Measurements from ENCODE around the gene NXNL1.

Gene NXNL1

DNA sequence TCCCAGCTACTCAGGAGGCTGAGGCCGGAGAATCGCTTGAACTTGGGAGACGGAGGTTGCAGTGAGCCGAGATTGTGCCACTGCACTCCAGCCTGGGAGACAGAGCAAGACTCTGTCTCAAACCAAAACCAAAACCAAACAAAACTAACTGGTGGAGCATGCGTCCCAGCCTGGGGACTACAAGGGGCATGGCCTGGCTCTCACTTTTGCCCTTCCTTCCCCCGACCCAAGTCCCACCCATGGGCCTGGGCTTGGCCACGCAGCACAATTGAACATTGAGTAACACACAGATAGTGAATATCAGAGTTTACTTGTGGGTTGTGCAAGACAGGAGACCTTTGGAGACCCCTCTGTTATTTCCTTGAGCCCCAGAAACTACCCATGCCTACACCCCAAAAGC lies 25.5 kb downstream of the NXNL1 start:
- no peak for TF ChIP-seq ZFX (IDR thresholded peaks at IDR 0.05)
- TF ChIP-seq, protein P1, sequence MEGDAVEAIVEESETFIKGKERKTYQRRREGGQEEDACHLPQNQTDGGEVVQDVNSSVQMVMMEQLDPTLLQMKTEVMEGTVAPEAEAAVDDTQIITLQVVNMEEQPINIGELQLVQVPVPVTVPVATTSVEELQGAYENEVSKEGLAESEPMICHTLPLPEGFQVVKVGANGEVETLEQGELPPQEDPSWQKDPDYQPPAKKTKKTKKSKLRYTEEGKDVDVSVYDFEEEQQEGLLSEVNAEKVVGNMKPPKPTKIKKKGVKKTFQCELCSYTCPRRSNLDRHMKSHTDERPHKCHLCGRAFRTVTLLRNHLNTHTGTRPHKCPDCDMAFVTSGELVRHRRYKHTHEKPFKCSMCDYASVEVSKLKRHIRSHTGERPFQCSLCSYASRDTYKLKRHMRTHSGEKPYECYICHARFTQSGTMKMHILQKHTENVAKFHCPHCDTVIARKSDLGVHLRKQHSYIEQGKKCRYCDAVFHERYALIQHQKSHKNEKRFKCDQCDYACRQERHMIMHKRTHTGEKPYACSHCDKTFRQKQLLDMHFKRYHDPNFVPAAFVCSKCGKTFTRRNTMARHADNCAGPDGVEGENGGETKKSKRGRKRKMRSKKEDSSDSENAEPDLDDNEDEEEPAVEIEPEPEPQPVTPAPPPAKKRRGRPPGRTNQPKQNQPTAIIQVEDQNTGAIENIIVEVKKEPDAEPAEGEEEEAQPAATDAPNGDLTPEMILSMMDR (conservative IDR thresholded peaks at IDR 0.05) = no peak
- H3K27ac ChIP-seq = no peak overlapping the region

DNA sequence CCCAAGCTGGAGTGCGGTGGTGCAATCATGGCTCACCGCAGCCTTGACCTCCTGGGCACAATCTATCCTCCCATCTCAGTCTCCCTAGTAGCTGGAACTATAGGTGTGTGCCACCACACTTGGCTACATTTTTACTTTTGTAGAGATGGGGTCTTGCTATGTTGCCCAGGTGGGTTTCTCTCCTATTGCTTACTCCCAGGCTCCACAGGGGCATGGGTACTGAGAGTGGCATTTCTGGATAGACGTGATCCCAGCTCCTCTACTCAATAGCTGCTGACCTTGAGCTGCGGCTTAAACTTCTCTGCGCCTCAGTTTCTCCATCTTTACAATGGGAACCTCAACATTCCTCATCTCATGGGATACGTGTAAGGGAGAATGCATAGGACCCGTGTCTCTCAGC lies 29.3 kb downstream of the NXNL1 start:
- TF ChIP-seq ZFX (IDR thresholded peaks at IDR 0.05) = no peak
- TF ChIP-seq, protein P1 (conservative IDR thresholded peaks at IDR 0.05) = no peak
- no peak overlapping the region for H3K27ac ChIP-seq

DNA sequence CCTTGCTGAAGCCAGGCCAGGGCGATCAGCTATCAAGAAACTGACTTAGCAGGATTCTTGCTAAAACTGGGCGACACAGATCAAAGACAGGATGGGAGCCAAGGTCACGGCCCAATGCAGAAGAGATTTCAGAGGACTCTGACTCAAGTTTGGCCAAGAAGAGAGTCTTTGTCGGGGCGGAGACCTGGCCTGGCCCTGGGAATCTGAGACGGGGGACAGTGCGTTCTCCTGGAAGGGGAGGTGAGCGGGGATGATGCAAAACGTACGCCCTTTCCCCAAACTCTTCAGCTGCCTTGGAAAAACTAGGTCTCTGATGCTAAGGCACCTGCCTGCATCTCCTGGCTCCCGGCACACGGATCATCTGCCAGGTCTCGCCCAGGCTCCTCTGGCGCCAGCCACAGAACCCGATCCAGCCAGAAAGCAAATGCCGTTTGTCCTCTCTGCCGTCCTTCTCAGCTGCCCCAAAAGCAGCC lies 31.0 kb downstream of the NXNL1 start:
- no peak overlapping the region for H3K27ac ChIP-seq
- TF ChIP-seq ZFX (IDR thresholded peaks at IDR 0.05) = no peak
- TF ChIP-seq, protein P1 (conservative IDR thresholded peaks at IDR 0.05) = no peak

DNA sequence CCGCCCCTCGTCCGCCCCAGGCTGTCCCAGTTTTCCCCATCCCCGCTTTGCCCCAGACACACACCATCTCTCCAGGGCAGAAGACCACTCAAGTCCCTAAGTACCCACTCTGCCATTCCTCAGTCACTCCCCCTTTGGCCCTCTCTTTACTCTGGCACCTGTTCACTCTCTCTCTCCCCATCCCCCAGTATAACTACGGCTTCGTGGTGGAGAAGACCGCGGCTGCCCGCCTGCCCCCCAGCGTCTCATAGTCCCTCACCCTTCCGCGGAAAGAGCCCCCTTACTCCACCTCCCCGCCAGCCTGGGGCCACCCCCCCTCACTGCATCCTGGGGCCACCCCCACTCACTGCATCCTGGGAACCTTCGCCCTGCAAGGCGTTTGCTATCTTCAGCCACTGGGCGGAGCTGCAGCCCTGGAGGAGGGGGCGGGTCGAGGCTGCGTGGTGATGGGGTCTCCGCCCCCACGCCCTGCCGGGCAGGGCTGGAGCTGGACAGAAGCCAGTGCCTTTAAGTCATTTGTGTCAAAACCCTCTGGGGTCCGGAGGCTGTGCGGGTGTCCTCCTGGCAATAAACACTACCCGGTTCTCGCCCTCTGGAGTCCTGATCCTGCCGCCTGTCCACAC lies 35.9 kb downstream of the NXNL1 start:
- no peak for TF ChIP-seq ZFX (IDR thresholded peaks at IDR 0.05)
- TF ChIP-seq, protein P1 (conservative IDR thresholded peaks at IDR 0.05) = no peak
- no peak overlapping the region for H3K27ac ChIP-seq

DNA sequence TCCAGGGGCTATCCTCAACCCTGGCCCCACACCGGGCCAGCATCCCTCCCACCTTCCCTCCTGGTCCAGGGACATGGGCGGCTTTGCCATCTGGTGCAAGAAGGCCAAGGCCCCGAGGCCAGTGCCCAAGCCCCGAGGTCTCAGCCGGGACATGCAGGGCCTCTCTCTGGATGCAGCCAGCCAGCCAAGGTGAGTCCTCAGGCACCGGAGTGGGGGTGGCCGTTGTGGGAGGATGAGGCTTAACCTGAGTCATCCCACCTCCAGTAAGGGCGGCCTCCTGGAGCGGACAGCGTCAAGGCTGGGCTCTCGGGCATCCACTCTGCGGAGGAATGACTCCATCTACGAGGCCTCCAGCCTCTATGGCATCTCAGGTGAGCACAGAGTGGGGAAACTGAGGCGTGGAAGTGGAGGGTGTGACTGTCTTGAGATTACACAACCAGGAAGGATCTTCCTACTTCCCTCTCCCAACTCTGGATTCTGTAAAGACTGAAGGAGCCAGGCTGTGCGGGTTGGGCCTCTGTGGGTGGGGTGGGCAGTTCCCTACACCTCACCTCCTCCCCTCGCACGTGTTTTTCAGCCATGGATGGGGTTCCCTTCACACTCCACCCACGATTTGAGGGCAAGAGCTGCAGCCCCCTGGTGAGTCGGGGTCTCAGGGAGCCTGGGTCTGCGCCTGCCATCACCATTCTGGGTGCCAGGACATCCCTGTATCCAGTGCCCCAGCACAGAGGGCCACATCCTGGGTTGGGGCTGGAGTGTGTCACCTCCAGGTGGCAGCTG lies 37.1 kb downstream of the NXNL1 start:
- no peak for TF ChIP-seq ZFX (IDR thresholded peaks at IDR 0.05)
- TF ChIP-seq, protein P1 (conservative IDR thresholded peaks at IDR 0.05) = no peak
- H3K27ac ChIP-seq = no peak overlapping the region

DNA sequence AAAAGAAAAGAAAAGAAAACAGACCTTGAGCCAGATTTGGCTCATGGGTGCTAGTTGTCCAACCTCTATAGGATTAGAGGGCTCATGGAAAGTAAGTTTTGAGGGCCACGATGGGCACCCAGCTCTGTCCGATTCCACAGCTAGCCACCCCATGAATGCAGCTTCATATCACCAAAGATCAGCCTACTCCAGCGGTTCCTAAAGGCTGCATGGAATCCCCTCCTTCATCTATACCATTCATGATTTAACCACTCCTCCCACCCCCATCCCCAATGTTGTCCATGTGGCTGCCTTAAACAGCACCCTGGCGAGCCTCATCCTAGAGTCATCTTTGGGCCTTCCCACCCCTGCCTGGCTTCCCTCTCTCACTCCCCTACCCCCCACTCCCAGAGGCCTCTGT lies 38.8 kb downstream of the NXNL1 start:
- TF ChIP-seq, protein P1 (conservative IDR thresholded peaks at IDR 0.05) = no peak
- TF ChIP-seq ZFX (IDR thresholded peaks at IDR 0.05) = no peak
- no peak overlapping the region for H3K27ac ChIP-seq

DNA sequence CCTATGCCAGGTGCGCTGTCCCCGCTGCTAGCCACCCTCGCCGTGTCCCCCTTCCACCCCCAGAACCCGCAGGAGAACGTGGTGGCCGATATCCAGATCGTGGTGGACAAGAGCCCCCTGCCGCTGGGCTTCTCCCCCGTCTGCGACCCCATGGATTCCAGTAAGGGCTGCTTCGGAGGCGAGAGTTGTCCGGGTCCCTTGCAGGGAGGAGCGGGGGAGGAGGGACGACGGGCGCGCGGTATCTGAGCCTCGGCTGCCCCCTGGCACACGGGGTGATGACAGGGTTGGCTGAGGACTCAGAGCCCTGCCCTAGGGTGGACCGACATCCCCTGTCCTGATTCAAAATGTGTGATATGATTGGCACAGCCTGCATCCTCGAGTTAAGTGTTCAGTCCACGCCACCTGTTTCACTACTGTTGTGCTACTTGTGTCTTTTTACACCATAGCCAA lies 40.2 kb downstream of the NXNL1 start:
- TF ChIP-seq, protein P1 (conservative IDR thresholded peaks at IDR 0.05) = no peak
- no peak for TF ChIP-seq ZFX (IDR thresholded peaks at IDR 0.05)
- peak overlapping the region; percentile 72 for H3K27ac ChIP-seq

All from C4-2B (cell line).